C4-2B (cell line): ENCODE results near the gene CCDC6.

Experiments
- ZFX ChIP-seq: fragments of 450-650 bp; IDR thresholded peaks from 2 replicates; pipeline ENCODE4 v1.6.1; 2017
- TF ChIP-seq, protein P1 (sequence below): fragments of 450-650 bp; conservative IDR thresholded peaks from 2 replicates; pipeline ENCODE4 v1.5.1; 2017; ENCODE audit warnings: mild to moderate bottlenecking

DNA sequence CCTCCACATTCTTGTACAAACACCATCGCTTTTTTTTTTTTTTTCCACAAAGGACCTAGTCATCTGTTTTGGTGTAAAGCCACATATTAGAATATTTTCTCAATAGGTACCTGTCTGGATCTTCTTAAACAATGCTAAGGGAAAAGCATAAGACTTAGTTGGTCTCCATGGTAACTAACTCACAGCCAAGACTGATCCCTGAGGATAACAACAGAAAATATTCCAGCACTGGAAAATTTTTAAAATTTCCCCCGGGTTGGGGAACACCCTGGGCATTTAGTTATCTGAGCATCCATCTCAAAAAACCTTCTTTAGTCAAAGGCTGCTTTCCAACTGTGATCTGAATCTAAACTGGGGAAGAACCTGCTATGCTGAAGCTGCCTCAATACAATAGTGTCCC lies 43.7 kb upstream of the CCDC6 start:
- TF ChIP-seq, protein P1, sequence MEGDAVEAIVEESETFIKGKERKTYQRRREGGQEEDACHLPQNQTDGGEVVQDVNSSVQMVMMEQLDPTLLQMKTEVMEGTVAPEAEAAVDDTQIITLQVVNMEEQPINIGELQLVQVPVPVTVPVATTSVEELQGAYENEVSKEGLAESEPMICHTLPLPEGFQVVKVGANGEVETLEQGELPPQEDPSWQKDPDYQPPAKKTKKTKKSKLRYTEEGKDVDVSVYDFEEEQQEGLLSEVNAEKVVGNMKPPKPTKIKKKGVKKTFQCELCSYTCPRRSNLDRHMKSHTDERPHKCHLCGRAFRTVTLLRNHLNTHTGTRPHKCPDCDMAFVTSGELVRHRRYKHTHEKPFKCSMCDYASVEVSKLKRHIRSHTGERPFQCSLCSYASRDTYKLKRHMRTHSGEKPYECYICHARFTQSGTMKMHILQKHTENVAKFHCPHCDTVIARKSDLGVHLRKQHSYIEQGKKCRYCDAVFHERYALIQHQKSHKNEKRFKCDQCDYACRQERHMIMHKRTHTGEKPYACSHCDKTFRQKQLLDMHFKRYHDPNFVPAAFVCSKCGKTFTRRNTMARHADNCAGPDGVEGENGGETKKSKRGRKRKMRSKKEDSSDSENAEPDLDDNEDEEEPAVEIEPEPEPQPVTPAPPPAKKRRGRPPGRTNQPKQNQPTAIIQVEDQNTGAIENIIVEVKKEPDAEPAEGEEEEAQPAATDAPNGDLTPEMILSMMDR = no peak
- TF ChIP-seq ZFX = no peak
